ENCODE data around the gene PFDN1.

- TF ChIP-seq EZH2 (IDR thresholded peaks at IDR 0.05; ENCODE audit: borderline replicate concordance, low read depth, low read length, poor library complexity, severe bottlenecking) (no peak), CTCF (conservative IDR thresholded peaks at IDR 0.05; ENCODE audit: low read depth, low read length) (no peak)
Measured at GRCh38 chr5:140284013-140284412, 18.9 kb downstream of the PFDN1 start.

Data from A673 (cell line).